ENCODE results near the gene MAP2K5.

The MAP2K5 gene

GRCh38 chr15:67776600-67776999, 234.1 kb downstream of the MAP2K5 start:
- no peak overlapping the region for H3K4me3 ChIP-seq (ENCODE audit: low read depth, low read length, poor library complexity, severe bottlenecking)
- H3K79me2 ChIP-seq (ENCODE audit: insufficient read depth, low read length) = 0 out of 2 replicates have a peak, but pooled peaks cover under 1% of the 10 kb centered on the region
- peak overlapping the region; percentile 99 for H3K27ac ChIP-seq (ENCODE audit: low read depth, low read length, poor library complexity, severe bottlenecking)
- no peaks in the 10 kb centered on the region; the same call in 1 of the 2 replicates for H3F3A ChIP-seq (ENCODE audit: insufficient read depth, low read length)
- H3K36me3 ChIP-seq (ENCODE audit: insufficient read depth, low read length) = no peaks in the 10 kb centered on the region
- no peak overlapping the region for H2AFZ ChIP-seq (ENCODE audit: low read length)
- no peaks in the 10 kb centered on the region for H4K20me1 ChIP-seq (ENCODE audit: insufficient read depth, low read length)
- no peaks in the 10 kb centered on the region for H3K27me3 ChIP-seq (ENCODE audit: insufficient read depth, low read length)
- no peak for TF ChIP-seq CTCF (IDR thresholded peaks at IDR 0.05; ENCODE audit: low read length)
- no peak for TF ChIP-seq EZH2 (IDR thresholded peaks at IDR 0.05; ENCODE audit: borderline replicate concordance, low read length)
- H3K4me1 ChIP-seq (ENCODE audit: insufficient read depth, low read length, severe bottlenecking) = peaks cover 76% of the 10 kb centered on the region
- no peaks in the 10 kb centered on the region for H3K9me3 ChIP-seq (ENCODE audit: low read length)
- H3K4me2 ChIP-seq (ENCODE audit: low read length) = no peak overlapping the region
- no peaks in the 10 kb centered on the region for H3K9me2 ChIP-seq (ENCODE audit: low read depth, low read length)
- H3K9ac ChIP-seq (ENCODE audit: low read length) = no peak overlapping the region; the same call in 1 of the 2 replicates

- H3K79me2 ChIP-seq (ENCODE audit: insufficient read depth, low read length) = 0 out of 2 replicates have a peak, but pooled peaks cover 6% of the 10 kb centered on the region
- no peaks in the 10 kb centered on the region for H3K9me3 ChIP-seq (ENCODE audit: low read length)
- H3K4me1 ChIP-seq (ENCODE audit: insufficient read depth, low read length, severe bottlenecking) = peaks cover 76% of the 10 kb centered on the region
- no peak overlapping the region for H3K4me3 ChIP-seq (ENCODE audit: low read depth, low read length, poor library complexity, severe bottlenecking)
- TF ChIP-seq EZH2 (IDR thresholded peaks at IDR 0.05; ENCODE audit: borderline replicate concordance, low read length) = no peak
- no peak for TF ChIP-seq CTCF (IDR thresholded peaks at IDR 0.05; ENCODE audit: low read length)
- no peak overlapping the region for H2AFZ ChIP-seq (ENCODE audit: low read length)
- peak overlapping the region; percentile 99 for H3K27ac ChIP-seq (ENCODE audit: low read depth, low read length, poor library complexity, severe bottlenecking)
- no peaks in the 10 kb centered on the region for H3K9me2 ChIP-seq (ENCODE audit: low read depth, low read length)
- no peak overlapping the region for H3K4me2 ChIP-seq (ENCODE audit: low read length)
- no peaks in the 10 kb centered on the region for H4K20me1 ChIP-seq (ENCODE audit: insufficient read depth, low read length)
- no peaks in the 10 kb centered on the region for H3K27me3 ChIP-seq (ENCODE audit: insufficient read depth, low read length)
- peak overlapping the region; percentile 7; the same call in 1 of the 2 replicates for H3K9ac ChIP-seq (ENCODE audit: low read length)
- no peaks in the 10 kb centered on the region for H3K36me3 ChIP-seq (ENCODE audit: insufficient read depth, low read length)
- no peaks in the 10 kb centered on the region; the same call in 1 of the 2 replicates for H3F3A ChIP-seq (ENCODE audit: insufficient read depth, low read length)
Observed at GRCh38 chr15:67777071-67777470, 234.6 kb downstream of the MAP2K5 start.

GRCh38 chr15:67777773-67778172, 235.3 kb downstream of the MAP2K5 start:
- H3K4me2 ChIP-seq (ENCODE audit: low read length) = no peak overlapping the region
- H2AFZ ChIP-seq (ENCODE audit: low read length) = no peak overlapping the region
- no peak for TF ChIP-seq CTCF (IDR thresholded peaks at IDR 0.05; ENCODE audit: low read length)
- peaks cover 13% of the 10 kb centered on the region; the same call in 1 of the 2 replicates for H3K79me2 ChIP-seq (ENCODE audit: insufficient read depth, low read length)
- H3K9me2 ChIP-seq (ENCODE audit: low read depth, low read length) = no peaks in the 10 kb centered on the region
- no peaks in the 10 kb centered on the region for H3K36me3 ChIP-seq (ENCODE audit: insufficient read depth, low read length)
- H3K27ac ChIP-seq (ENCODE audit: low read depth, low read length, poor library complexity, severe bottlenecking) = peak overlapping the region; percentile 99
- no peak overlapping the region for H3K4me3 ChIP-seq (ENCODE audit: low read depth, low read length, poor library complexity, severe bottlenecking)
- no peaks in the 10 kb centered on the region for H3K9me3 ChIP-seq (ENCODE audit: low read length)
- H3F3A ChIP-seq (ENCODE audit: insufficient read depth, low read length) = no peaks in the 10 kb centered on the region; the same call in 1 of the 2 replicates
- H3K4me1 ChIP-seq (ENCODE audit: insufficient read depth, low read length, severe bottlenecking) = peaks cover 78% of the 10 kb centered on the region
- no peaks in the 10 kb centered on the region for H4K20me1 ChIP-seq (ENCODE audit: insufficient read depth, low read length)
- H3K27me3 ChIP-seq (ENCODE audit: insufficient read depth, low read length) = no peaks in the 10 kb centered on the region
- no peak overlapping the region for H3K9ac ChIP-seq (ENCODE audit: low read length)

All from OCI-LY1 (cell line).